ENCODE measurements around the gene KDM7A.

Gene KDM7A

GRCh38 chr7:140055833-140056232 lies 121.0 kb downstream of the KDM7A start:
- POLR2A ChIA-PET: no interaction called here
- no peak for DNase-seq (ENCODE audit: extremely low spot score)
- CTCF ChIA-PET: no interaction called here
- TF ChIP-seq PKNOX1 (IDR thresholded peaks at IDR 0.05): no peak
- no peak for TF ChIP-seq SP1 (IDR thresholded peaks at IDR 0.05)
- TF ChIP-seq BHLHE40 (IDR thresholded peaks at IDR 0.05; ENCODE audit: borderline replicate concordance): no peak
- TF ChIP-seq SUZ12 (IDR thresholded peaks at IDR 0.05): no peak
- TF ChIP-seq CTBP1 (IDR thresholded peaks at IDR 0.05; ENCODE audit: borderline replicate concordance): no peak
- no peak for TF ChIP-seq FOXM1 (IDR thresholded peaks at IDR 0.05; ENCODE audit: borderline replicate concordance)
- no peak for TF ChIP-seq LEF1 (IDR thresholded peaks at IDR 0.05; ENCODE audit: borderline replicate concordance)
- no peak for TF ChIP-seq L3MBTL2 (conservative IDR thresholded peaks at IDR 0.05)

- CTCF ChIA-PET: no interaction called here
- TF ChIP-seq FOXA1 (IDR thresholded peaks at IDR 0.05) (no peak), CTBP1 (IDR thresholded peaks at IDR 0.05; ENCODE audit: borderline replicate concordance) (no peak), TARDBP (IDR thresholded peaks at IDR 0.05) (no peak), SP1 (IDR thresholded peaks at IDR 0.05) (no peak), LEF1 (IDR thresholded peaks at IDR 0.05; ENCODE audit: borderline replicate concordance) (no peak), ZNF384 (IDR thresholded peaks at IDR 0.05) (no peak), FOXK2 (IDR thresholded peaks at IDR 0.05) (no peak), PKNOX1 (IDR thresholded peaks at IDR 0.05) (no peak), HDGF (IDR thresholded peaks at IDR 0.05; ENCODE audit: borderline replicate concordance) (no peak), FOXM1 (IDR thresholded peaks at IDR 0.05; ENCODE audit: borderline replicate concordance) (no peak), L3MBTL2 (conservative IDR thresholded peaks at IDR 0.05) (no peak), BHLHE40 (IDR thresholded peaks at IDR 0.05; ENCODE audit: borderline replicate concordance) (no peak), NFRKB (IDR thresholded peaks at IDR 0.05) (no peak), SUZ12 (IDR thresholded peaks at IDR 0.05) (no peak), ELF4 (IDR thresholded peaks at IDR 0.05) (no peak), ARNT (IDR thresholded peaks at IDR 0.05) (no peak)
- no peak for DNase-seq (ENCODE audit: extremely low spot score)
- POLR2A ChIA-PET: no interaction called here
Observed at GRCh38 chr7:140054751-140055150, 122.0 kb downstream of the KDM7A start.

- ChIA-PET CTCF (no interaction called here), POLR2A (no interaction called here)
- DNase-seq (ENCODE audit: extremely low spot score): no peak
Observed at GRCh38 chr7:140053812-140054539, 122.8 kb downstream of the KDM7A start.

GRCh38 chr7:140051820-140052219 lies 125.0 kb downstream of the KDM7A start:
- TF ChIP-seq LEF1 (IDR thresholded peaks at IDR 0.05; ENCODE audit: borderline replicate concordance) (no peak), FOXA1 (IDR thresholded peaks at IDR 0.05) (no peak), ELF4 (IDR thresholded peaks at IDR 0.05) (no peak), FOXK2 (IDR thresholded peaks at IDR 0.05) (no peak), ARNT (IDR thresholded peaks at IDR 0.05) (no peak), SUZ12 (IDR thresholded peaks at IDR 0.05) (no peak), L3MBTL2 (conservative IDR thresholded peaks at IDR 0.05) (no peak), FOXM1 (IDR thresholded peaks at IDR 0.05; ENCODE audit: borderline replicate concordance) (no peak), HDGF (IDR thresholded peaks at IDR 0.05; ENCODE audit: borderline replicate concordance) (no peak)
- ChIA-PET POLR2A (no interaction called here), CTCF (no interaction called here)
- no peak for DNase-seq (ENCODE audit: extremely low spot score)

More at GRCh38 chr7:140053812-140054539, 122.8 kb downstream of the KDM7A start:
- TF ChIP-seq SUZ12 (IDR thresholded peaks at IDR 0.05) (no peak), TARDBP (IDR thresholded peaks at IDR 0.05) (no peak), LEF1 (IDR thresholded peaks at IDR 0.05; ENCODE audit: borderline replicate concordance) (no peak), CTBP1 (IDR thresholded peaks at IDR 0.05; ENCODE audit: borderline replicate concordance) (no peak), ELF4 (IDR thresholded peaks at IDR 0.05) (no peak), FOXA1 (IDR thresholded peaks at IDR 0.05) (no peak), ZNF384 (IDR thresholded peaks at IDR 0.05) (no peak), NFRKB (IDR thresholded peaks at IDR 0.05) (no peak), ARNT (IDR thresholded peaks at IDR 0.05) (no peak), FOXM1 (IDR thresholded peaks at IDR 0.05; ENCODE audit: borderline replicate concordance) (no peak), SP1 (IDR thresholded peaks at IDR 0.05) (no peak)

- DNase-seq (ENCODE audit: extremely low spot score): no peak
- CTCF ChIA-PET: no interaction called here
- TF ChIP-seq FOXK2 (IDR thresholded peaks at IDR 0.05) (no peak), ARNT (IDR thresholded peaks at IDR 0.05) (no peak), SP1 (IDR thresholded peaks at IDR 0.05) (no peak), HDGF (IDR thresholded peaks at IDR 0.05; ENCODE audit: borderline replicate concordance) (no peak), ELF4 (IDR thresholded peaks at IDR 0.05) (no peak), L3MBTL2 (conservative IDR thresholded peaks at IDR 0.05) (no peak), BHLHE40 (IDR thresholded peaks at IDR 0.05; ENCODE audit: borderline replicate concordance) (no peak), FOXA1 (IDR thresholded peaks at IDR 0.05) (no peak), FOXM1 (IDR thresholded peaks at IDR 0.05; ENCODE audit: borderline replicate concordance) (no peak), CTBP1 (IDR thresholded peaks at IDR 0.05; ENCODE audit: borderline replicate concordance) (no peak), ZNF384 (IDR thresholded peaks at IDR 0.05) (no peak), SUZ12 (IDR thresholded peaks at IDR 0.05) (no peak), LEF1 (IDR thresholded peaks at IDR 0.05; ENCODE audit: borderline replicate concordance) (no peak), TARDBP (IDR thresholded peaks at IDR 0.05) (no peak), PKNOX1 (IDR thresholded peaks at IDR 0.05) (no peak), NFRKB (IDR thresholded peaks at IDR 0.05) (no peak)
- POLR2A ChIA-PET: no interaction called here
Observed at GRCh38 chr7:140050100-140050499, 126.7 kb downstream of the KDM7A start.
